GM21526 (cell line): Measurements from ENCODE around the gene CACNA1B.
"Not testable (repeated sequence)": the region's sequence is repeated elsewhere in the genome, so short reads cannot be mapped to it uniquely, and the experiment has no call there.

Experiments used
- ATAC-seq: cut with Tn5 transposase; IDR thresholded peaks from one replicate; pipeline ENCODE4 v1.9.1; 2021; ENCODE audit warnings: moderate library complexity; ENCODE audit not compliant: unreplicated experiment, low FRiP score

CACNA1B gene

DNA sequence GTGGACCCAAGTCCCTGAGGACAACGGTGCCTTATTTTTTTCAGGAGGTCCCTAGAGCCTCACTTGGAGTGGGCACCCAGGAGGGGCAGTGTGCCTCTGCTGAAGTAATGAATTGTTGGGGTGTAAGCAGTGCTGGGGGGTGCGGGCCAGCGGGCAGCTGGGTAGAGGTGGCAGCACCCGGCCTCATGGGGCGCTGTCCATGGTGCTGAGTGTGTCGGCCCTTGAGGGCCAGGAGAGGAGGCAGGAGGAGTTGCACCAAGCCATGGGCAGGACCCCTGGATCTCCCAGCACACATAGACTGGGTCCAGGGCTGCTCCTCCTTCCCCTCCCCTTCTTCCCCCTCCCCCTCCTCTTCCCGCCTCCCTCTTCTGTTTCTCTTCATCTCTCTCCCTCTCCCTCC is 7.0 kb downstream of the CACNA1B start:
- ATAC-seq = not testable (repeated sequence)

DNA sequence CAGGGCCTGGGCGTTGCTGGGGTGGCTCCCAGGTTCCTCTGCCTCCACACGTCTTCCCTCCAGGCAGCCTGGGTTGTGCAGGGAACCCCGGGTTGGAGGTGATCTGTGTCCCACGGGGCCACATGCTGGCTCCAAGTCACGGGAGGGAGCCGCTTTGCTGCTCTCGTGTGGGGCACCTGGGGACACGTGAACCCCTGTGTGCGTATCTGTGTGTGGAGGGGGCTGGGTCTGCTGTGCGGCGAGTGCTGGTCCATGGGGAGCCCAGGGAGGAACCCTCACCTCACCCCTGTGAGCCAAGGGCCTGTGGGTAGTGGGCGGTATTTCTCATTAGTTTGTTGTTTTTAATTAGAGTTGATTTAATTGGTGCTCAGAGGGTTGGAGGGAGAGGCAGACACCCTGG is 7.5 kb downstream of the CACNA1B start:
- not testable (repeated sequence) for ATAC-seq

DNA sequence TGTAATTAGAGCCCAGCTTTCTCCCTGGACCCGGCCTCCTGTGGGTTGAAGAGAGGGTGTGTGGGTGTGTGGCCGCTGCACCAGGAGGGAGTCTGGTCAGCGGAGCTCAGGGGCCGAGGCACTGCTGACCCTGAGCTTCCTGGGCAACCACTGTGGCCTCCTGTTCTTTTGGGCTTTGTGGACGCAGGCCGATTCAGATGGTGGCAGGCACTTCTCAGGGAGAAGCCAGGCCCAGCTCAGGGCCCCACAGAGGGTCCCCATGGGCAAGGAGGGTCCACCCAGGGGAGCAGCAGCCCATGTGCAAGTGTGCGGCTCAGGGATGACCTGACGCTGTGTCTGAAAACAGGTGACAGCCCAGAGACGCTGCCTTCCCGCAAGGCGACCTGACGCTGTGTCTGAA is 11.0 kb downstream of the CACNA1B start:
- not testable (repeated sequence) for ATAC-seq

DNA sequence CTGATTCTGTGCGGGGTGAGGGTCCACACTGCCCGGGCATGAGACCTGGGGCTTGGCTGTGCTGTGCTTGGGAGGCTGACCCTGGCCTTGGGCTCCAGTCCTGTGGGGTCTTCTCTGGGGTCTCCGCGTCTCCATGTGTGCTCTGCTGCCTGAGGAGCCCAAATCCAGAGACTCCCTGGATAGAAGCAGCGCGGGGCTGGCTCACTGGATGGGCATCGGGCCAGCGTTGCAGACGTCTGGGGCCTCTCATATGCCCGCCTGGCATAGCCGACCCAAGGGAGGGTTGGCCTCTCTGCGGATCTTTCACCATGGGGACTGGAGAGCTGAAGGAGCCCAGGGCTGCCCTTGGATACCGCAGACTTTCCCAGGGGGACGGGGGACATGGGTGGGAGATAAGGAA is 12.4 kb downstream of the CACNA1B start:
- not testable (repeated sequence) for ATAC-seq

DNA sequence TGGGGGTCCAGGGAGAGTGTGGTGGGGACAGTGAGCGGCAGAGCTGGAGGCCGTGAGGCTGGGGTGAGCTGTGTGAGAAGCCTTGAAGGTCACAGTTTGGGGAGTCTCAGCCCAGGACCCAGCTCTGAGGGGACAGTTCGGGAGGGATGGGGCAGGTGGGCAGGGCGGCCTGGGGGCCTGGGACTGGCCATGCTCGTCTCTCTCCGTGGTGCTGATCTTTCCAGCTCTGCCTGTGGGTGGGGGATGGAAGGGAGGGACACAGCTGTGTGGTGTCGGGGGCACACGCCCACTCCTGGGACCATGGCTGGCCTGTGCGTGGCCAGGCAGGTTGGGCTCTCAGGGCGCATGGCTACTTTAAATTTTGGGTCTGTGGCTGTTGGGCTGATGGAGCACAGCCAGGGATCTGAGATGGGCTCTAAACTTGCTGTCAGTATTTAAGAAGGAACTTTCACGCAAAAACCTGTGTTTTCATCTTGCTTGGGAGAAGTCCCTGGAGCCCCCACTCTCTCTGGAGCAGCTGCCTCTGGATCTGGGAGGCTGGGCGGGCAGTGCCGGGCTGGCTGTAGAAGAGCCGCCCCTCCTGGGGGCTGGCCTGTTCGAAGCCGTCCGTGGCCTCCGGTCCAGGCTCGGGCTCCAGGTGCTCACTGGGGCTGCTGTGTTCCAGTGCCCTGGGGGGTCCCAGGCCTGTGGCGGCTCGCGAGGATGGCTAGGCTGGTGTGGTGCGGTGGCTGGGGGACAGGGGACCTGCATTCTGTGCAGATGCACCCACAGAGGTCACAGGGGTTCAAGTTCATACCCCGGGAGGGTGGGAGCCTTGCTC is 13.4 kb downstream of the CACNA1B start:
- not testable (repeated sequence) for ATAC-seq

DNA sequence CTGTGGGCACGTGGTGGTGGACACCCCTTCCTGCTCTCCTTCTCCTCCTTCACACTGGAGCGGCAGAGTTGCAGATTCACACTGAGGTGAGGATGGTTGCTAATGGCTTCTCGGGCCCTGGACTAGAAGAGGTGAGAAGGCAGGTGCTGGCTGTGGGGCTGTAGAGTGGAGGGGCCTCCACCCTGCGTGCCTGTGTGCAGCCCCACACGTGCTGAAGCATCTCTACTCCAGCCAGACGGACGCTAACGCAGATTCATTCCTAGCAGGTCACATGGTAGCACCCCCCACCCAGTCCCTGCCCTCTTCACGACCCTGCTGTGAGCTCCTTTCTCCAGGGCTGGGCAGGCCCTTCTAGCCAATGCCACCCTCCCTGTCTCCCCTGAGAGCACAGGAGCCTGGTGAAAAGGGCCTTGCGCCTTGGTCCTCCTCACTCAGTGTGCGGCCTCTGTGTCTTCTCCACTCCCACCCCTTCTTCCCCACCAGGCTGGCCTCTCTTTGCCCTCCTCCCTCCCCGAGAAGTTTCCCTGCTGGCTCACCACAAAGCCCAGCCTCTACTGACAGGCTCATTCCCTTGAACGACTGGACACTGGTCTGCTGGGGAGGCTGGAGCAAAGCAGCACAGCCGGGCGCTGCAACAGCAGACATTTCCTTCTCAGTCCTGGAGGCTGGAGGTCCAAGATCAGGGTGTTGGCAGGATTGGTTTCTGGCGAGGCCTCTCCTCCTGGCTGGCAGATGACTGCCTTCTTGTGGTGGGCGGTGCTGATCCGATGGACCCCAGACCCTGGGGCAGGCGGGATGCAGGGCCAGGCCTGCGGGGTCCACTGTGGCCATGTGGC is 14.2 kb downstream of the CACNA1B start:
- ATAC-seq = no peak

DNA sequence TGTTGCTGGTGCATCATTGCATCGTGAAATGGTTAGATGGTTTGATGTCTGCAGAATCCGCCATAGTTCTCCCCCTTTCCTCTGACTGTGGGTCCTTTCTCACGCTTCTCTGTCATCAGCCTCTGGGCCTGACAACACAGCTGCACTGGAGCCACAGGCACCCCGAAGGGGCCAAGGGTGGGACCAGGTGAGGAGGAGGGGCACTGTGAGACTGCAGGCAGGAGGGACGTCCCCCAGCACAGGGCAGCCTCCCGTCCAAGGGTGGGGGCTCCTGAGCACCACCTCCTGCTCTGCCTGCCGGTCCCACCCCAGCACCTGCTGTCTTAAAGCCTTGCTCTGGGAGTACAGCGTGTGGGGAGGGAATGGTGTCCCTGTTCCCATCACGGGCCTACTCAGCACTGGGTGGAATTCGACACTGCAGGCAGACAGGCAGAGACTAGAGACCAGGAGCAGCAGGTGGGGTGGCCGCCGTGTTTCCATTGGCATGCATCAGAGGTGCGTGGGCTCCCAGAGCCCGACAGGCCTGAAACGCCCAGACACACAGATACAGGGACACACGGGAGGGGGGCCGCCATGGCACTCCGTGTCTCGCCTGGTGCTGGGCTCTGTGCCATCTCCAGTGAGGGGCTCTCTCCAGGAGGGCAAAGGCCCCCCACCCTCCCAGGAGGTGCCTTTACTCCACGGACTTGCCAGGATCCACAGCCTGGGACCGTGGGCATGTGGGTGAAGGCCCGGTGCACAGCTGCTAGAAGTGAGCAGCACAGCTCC is 15.0 kb downstream of the CACNA1B start:
- ATAC-seq = no peak

DNA sequence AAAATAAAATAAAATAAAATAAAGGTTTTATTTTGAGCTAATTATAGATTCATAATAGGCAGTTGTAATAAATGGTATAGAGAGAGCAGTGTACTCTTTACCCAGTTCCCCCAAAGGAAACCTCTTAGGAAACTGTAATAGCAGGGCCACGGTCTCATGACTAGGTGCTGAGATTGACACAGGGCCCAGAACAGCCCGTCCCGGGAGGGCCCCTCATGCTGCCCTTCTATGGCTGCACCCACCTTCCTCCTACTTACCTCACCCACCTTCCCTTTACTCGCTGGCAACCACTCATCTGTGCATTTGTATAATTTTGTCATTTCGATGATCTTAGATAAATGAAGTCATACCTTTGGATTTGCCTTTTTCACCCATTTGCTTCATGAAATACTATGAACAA is 16.1 kb downstream of the CACNA1B start:
- no peak for ATAC-seq

DNA sequence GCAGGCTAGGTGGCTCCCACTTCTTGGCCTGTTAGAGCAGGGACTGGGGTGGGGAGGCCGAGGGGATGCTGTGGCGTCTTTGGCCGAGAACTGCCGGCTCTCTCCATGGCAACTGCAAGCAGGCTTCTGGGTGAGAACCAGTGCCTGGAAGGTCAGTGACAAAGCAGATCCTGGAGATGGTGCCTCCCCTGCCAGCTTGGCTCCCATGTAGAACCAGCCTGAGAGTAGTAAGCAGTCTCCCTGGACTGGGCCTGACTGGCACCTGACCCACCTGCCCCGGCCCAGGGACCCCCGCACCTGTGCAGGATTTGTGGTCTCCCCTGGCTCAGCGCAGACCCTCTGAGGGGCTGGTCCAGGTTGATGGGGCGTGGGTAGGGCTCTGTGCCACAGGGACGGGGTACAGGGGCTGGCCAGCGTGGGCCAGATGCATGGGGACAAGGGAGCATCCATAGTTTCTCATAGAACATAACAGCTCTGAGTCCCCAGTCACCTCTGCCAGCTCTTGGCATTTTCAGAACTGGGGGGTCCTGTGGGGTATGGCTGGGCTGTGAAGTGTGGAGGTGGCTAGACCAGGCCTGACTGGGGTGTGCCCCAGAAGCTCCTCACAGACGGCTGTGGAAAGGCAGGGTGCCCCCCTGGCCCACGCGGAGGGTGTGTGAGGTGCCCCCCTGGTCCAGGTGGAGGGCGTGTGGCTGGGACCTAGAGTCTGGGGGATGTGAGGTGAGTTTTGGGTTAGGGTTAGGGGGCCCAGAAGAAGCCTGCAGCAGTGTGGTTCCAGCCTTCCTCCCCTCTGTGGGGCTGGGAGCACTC is 22.2 kb downstream of the CACNA1B start:
- no peak for ATAC-seq

DNA sequence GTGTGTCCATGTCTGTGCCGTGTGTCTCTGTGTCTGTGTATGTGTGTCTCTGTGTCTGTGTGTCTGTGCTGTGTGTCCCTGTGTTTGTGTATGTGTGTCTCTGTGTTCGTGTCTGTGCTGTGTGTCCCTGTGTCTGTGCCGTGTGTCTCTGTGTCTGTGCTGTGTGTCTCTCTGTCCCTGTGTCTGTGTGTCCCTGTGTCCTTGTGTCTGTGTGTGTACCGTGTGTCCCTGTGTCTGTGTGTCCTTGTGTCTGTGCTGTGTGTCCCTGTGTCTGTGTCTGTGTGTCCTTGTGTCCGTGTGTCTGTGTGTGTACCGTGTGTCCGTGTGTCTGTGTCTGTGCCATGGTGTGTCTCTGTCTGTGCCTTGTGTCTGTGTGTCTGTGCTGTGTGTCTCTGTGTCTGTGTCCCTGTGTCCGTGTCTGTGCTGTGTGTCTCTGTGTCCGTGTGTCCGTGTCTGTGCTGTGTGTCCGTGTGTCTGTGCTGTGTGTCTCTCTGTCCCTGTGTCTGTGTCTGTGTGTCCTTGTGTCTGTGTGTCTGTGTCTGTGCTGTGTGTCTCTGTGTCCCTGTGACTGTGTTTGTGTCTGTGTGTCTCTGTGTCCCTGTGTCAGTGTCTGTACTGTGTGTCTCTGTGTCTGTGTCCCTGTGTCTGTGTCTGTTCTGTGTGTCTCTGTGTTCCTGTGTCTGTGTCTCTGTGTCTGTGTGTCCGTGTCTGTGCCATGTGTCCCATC is 23.2 kb downstream of the CACNA1B start:
- ATAC-seq = no peak

DNA sequence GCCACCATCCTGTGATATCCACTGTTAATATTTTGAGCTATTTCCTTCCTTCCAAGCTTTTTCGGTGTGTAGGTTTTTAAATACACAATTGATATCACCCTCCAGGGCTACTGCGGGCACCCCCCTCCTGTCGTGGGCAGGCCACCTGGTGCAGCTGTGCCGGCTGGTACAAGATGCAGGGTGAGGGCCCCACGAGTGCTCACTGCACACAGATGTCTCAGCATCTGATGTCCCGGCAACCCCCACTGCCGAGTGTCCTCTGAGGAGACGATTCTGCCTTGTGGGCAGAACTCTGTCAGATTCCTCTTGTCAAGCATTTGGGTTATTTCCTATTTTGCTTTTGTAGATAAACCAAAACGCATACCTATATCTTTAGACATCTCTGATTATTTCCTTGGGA is 25.1 kb downstream of the CACNA1B start:
- ATAC-seq = no peak

DNA sequence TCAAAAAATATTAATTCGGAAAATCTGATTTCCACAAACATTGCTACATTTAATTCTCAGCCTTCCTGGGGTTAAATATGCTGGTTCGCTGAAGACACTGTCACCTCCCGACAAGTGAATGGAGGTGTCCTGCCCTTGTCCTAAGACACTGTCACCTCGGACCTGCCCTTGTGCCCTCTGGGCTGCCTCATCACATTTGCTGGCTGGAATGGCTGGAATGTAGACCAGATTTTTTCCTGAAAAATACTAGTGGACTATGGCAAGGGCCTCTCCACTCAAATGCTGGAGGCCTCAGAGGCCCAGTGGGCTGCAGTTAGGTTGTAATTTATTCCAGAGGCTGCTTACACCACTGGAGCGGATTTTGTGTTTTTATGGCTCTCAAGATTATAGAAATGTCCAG is 28.2 kb downstream of the CACNA1B start:
- no peak for ATAC-seq

DNA sequence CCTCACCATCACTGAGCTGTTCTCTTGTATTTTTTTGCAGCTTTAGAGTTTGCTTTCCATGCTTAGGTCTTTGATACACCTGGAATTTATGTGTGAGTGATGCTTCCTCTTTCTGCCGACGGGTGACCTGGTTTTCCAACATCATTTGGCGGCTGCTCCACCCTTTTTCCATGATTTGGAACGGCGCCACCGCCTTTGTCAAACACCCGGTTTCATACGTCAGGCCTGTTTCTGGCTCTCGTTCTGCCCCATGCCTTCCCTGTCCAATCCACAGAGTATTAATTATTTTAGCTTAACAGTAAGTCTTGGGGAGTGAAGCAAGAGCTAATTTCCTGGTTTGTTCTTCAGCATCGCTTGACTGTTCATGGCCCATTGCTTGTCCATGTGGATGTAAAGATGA is 30.2 kb downstream of the CACNA1B start:
- no peak for ATAC-seq

DNA sequence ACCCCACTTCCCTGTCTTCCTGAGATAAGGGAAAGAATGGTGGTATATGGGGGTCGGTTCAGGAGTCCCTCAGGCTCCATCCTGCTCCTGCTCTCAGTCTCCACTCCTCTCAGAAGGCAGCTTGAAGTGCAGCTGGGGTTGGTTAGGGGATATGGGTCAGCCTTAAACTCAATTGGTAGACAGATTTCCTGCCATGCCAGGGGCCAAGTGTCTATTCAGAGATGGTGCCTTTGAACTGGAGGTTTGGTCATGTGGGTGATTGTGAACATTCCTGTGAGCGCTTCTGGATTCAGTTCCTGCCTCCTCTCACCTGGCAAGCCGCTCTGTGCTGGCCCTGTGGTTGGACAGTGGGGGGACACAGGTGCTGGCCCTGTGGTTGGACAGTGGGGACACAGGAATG is 35.1 kb downstream of the CACNA1B start:
- no peak for ATAC-seq

DNA sequence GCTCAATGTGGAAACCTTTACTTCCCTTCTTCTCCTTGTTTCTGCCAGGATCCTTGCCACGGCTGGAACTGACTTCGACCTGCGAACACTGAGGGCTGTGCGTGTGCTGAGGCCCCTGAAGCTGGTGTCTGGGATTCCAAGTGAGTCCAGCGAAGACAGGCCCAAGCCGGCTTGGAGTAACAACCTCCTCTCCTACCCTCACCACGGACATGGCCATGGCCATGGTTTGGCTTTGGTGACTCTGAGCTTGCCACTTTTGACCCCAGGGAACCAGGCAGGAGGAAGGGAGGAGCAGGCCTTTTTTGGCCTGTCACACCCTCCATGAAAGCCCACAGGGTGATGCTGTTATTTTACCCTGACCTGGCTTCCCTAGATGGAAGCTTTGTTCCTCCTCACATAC is 35.5 kb downstream of the CACNA1B start:
- ATAC-seq = no peak

DNA sequence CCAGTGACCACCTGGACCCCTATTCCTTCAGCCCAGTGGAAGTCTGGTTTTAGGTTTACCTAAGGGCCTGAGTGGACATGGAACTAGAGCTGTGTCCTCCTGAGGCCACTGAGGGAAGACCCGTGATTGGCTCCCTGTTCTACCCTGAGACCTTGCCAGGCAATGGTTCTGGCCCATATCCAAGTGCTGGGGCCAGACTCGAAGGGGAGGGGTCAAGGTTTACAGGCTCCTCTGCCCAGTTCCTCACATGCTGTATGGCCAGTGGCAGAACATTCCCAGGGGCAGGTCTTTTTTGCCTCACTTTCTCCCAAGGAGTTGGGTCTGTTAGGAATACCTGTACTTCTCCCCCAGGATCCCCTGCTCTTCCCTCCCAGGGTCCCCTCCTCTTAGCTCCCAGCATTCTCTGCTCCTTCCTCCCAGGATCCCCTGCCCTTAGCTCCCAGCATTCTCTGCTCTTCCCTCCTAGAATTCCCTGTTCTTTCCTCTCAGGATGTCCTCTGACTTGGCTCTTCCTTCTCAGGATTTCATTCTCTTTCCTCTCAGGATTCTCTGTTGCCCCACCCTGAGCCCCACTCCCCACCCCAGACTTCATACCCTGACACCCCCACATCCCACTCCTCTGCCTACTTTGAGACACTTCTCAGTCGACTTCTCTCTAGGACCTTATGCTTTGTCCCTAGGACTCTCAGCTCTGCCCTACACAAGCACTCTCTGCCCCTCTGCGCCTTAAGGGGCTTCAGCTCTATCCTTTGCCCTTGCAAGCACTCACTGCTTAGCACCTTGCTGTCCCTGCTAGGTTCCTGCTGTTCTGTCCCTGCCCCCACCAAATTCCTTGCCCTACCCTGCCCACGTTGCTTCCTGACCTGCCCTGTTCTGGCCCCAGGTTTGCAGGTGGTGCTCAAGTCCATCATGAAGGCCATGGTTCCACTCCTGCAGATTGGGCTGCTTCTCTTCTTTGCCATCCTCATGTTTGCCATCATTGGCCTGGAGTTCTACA is 36.5 kb downstream of the CACNA1B start:
- no peak for ATAC-seq

DNA sequence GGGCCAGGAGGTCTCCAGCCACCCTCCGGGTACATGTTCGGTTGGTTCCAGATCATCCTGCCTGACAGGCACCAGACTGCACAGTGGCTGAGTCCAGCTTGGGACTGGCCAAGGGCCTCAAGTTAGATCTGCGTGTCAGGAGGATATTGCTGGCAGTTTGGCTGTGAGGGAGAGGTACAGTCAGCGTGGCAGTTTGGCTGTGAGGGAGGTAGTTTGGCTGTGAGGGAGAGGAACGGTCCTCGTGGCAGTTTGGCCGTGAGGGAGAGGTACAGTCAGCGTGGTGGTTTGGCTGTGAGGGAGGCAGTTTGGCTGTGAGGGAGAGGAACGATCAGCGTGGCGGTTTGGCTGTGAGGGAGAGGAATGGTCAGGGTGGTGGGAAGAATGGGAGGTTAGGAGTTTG is 39.0 kb downstream of the CACNA1B start:
- ATAC-seq = no peak

DNA sequence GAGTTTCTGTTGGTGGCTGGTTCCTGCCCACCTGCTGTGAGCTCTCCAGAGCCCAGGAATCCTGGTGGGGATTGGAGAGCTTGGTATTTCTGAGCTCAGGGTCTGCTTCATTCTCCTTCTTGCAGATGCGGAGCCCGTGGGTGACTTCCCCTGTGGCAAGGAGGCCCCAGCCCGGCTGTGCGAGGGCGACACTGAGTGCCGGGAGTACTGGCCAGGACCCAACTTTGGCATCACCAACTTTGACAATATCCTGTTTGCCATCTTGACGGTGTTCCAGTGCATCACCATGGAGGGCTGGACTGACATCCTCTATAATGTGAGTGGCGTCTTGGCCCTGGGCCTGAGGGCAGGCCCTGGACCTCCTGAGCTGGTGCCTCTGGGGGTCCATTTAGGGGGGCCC is 39.5 kb downstream of the CACNA1B start:
- no peak for ATAC-seq
